Coronary artery (tissue), 2 donors: Measurements from ENCODE around the gene CAPN10.
"Not testable (repeated sequence)": the region's sequence is repeated elsewhere in the genome, so short reads cannot be mapped to it uniquely, and the experiment has no call there.

Experiments
- DNase-seq: peaks from one replicate; pipeline ENCODE4 v3.0.0-alpha.2; 2017; ENCODE audit warnings: low spot score
- H3K27ac ChIP-seq, 2 donors: fragments of 200-600 bp; sonication (generic); one replicate each; pipeline ENCODE4 v1.5.1; 2016 to 2019
- H3K4me3 ChIP-seq: fragments of 200-600 bp; sonication (generic); 2 replicates; pipeline ENCODE4 v1.5.1; 2016; ENCODE audit warnings: mild to moderate bottlenecking, moderate library complexity
- CTCF ChIP-seq: fragments of 200-600 bp; sonication (generic); IDR thresholded peaks from one replicate; pipeline ENCODE4 v1.5.1; 2019; ENCODE audit warnings: antibody characterized with exemption

CAPN10 gene

GRCh38 chr2:240586198-240586918 lies at the start of gene CAPN10:
Gene CAPN10 (plus strand): TSS chr2:240586734. CDS start chr2:240586912, 178 bp downstream.
- peak; percentile 98 for DNase-seq
- Histone ChIP-seq H3K27ac (peak within 1 kb of the TSS; percentile 85 to 98), H3K4me3 (peak within 1 kb of the TSS; percentile 89)
- TF ChIP-seq CTCF = no peak

- peak; percentile 58 for DNase-seq
- Histone ChIP-seq H3K4me3 (no peak overlapping the region), H3K27ac (no peak overlapping the region)
- no peak for TF ChIP-seq CTCF
These were observed 48.3 kb upstream of the CAPN10 start for GRCh38 chr2:240538031-240538780.

GRCh38 chr2:240539101-240539500 lies 47.4 kb upstream of the CAPN10 start:
- not testable (repeated sequence) for H3K27ac ChIP-seq, H3K4me3 ChIP-seq
- peak; percentile 19 for DNase-seq

GRCh38 chr2:240539906-240540305 lies 46.6 kb upstream of the CAPN10 start:
- no peak overlapping the region for H3K4me3 ChIP-seq
- no peak for DNase-seq
- H3K27ac ChIP-seq = no peak overlapping the region
- no peak for TF ChIP-seq CTCF

GRCh38 chr2:240551288-240551687 lies 35.2 kb upstream of the CAPN10 start:
- DNase-seq = no peak
- no peak for TF ChIP-seq CTCF
- Histone ChIP-seq H3K27ac (no peak overlapping the region), H3K4me3 (no peak overlapping the region)

GRCh38 chr2:240551811-240552210 lies 34.7 kb upstream of the CAPN10 start:
- H3K27ac ChIP-seq = no peak overlapping the region
- DNase-seq = no peak
- H3K4me3 ChIP-seq = no peak overlapping the region
- no peak for TF ChIP-seq CTCF

- no peak for TF ChIP-seq CTCF
- H3K4me3 ChIP-seq = no peak overlapping the region
- DNase-seq = no peak
- no peak overlapping the region for H3K27ac ChIP-seq
These were observed 32.5 kb upstream of the CAPN10 start for GRCh38 chr2:240553956-240554480.
